Measurements from ENCODE around the gene CACNG3. TPM values are rescaled to one million over a fixed set of nuclear protein-coding genes. Genes with fewer than 3 reads are reported as not detected.

CACNG3 gene
- total RNA-seq, 2 experiments from 2014 or later: not detected

DNA sequence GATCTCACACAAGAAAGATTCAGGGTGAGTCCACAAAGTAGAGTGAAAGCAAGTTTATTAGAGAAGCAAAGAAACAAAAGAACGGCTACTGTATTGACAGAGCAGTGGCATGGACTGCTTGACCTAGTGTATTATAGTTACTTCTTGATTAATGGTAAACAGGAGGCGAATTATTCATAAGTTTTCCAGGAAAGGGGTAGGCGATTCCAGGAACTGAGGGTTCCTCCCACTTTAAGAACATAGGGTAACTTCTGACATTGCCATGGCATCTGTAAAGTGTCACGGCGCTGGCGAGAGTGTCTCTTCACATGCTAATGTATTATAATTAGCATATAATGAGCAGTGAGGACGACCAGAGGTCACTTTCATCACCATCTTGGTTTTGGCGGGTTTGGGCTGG is 93.2 kb downstream of the CACNG3 start:
- H3K27ac Mint-ChIP-seq: no peak overlapping the region
- ChIA-PET CTCF (no interaction called here), POLR2A (no interaction called here)
- H3K27me3 Mint-ChIP-seq: no peaks in the 10 kb centered on the region
- H3K36me3 Mint-ChIP-seq (ENCODE audit: low read depth): no peaks in the 10 kb centered on the region
- H3K4me1 Mint-ChIP-seq: peaks cover 5% of the 10 kb centered on the region
- H3K4me3 Mint-ChIP-seq: no peak overlapping the region
- no peak for DNase-seq
- H3K9me3 Mint-ChIP-seq: no peaks in the 10 kb centered on the region

DNA sequence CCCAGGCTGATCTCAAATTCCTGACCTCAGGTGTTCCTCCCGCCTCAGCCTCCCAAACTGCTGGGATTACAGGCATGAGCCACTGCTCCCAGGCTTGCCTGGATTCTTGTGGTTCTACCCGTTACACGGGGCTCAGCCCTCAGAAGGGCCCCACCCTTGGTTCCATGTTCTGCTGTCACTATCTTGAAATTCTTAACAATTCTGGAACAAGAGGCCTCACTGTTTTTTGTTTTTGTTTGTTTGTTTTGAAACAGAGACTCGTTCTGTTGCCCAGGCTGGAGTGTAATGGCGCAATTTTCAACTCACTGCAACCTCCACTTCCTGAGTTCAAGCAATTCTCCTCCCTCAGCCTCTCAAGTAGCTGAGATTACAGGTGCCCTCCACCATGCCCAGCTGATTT is 96.6 kb downstream of the CACNG3 start:
- DNase-seq: no peak
- POLR2A ChIA-PET: no interaction called here
- Mint-ChIP-seq H3K27ac (no peak overlapping the region), H3K36me3 (ENCODE audit: low read depth) (no peaks in the 10 kb centered on the region), H3K4me3 (no peak overlapping the region), H3K27me3 (no peaks in the 10 kb centered on the region), H3K9me3 (no peaks in the 10 kb centered on the region), H3K4me1 (no peaks in the 10 kb centered on the region)
- CTCF ChIA-PET: no interaction called here

DNA sequence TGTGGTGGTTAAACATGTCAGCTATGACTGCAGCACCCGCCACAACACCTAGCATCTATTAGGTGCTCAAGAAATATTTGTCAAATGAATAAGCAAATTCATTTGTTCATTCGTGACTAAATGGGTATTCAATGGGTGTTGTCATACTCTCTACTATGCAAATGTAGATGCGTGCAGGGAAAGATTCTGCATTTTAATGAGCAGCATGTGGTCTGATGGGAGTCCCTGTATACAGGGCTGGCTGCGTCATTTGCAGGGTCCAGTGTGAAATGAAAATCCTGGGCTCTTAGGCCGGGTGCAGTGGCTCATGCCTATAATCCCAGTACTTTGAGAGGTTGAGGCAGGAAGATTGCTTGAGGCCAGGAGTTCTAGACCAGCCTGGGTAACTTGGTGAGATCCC is 97.5 kb downstream of the CACNG3 start:
- H3K27ac Mint-ChIP-seq: no peak overlapping the region
- DNase-seq: no peak
- no peaks in the 10 kb centered on the region for H3K9me3 Mint-ChIP-seq
- CTCF ChIA-PET: no interaction called here
- no peaks in the 10 kb centered on the region for H3K4me1 Mint-ChIP-seq
- H3K4me3 Mint-ChIP-seq: no peak overlapping the region
- POLR2A ChIA-PET: no interaction called here
- no peaks in the 10 kb centered on the region for H3K27me3 Mint-ChIP-seq
- H3K36me3 Mint-ChIP-seq (ENCODE audit: low read depth): no peaks in the 10 kb centered on the region

DNA sequence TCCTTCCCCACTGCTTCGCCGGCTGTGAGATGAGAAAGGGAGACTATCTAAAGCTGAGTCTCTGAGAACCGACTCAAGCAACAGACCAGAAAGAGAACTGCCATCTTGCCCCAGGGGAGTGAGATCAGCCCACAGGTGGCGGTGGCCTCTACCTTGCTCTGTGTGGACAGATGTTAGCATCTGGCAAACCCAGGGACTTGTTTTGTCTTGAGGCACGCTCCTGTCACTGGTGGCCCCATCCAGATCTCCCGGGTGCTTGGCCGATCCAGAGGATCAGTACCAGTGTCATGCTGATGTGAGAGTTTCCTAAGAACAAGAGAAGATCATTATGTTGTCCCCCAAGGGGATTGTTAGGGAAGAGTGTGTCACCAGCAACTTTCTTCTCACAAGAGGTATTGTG is 101.4 kb downstream of the CACNG3 start:
- Mint-ChIP-seq H3K27me3 (peaks cover 4% of the 10 kb centered on the region), H3K27ac (no peak overlapping the region), H3K36me3 (ENCODE audit: low read depth) (no peaks in the 10 kb centered on the region), H3K4me1 (no peaks in the 10 kb centered on the region), H3K9me3 (no peaks in the 10 kb centered on the region), H3K4me3 (no peak overlapping the region)
- ChIA-PET CTCF (no interaction called here), POLR2A (no interaction called here)
- DNase-seq: no peak

DNA sequence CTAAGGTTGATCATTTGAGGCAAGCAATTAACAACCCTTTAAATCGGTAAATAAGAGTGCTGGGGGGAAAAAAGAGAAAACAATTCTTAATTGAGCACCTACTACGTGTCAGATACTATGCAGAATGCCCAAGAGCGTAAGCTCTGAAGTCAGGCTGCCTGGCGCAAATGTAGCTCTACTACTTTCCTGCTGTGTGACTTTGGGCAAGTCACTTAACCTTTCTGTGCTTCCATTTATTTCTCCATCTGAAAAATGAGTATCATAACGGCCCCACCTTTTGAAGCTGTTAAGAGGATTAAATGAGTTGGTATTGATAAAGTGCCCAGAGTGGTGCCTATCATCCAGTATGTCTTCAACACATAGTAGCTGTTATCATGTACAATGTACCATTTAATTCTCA is 102.0 kb downstream of the CACNG3 start:
- peaks cover 7% of the 10 kb centered on the region for H3K27me3 Mint-ChIP-seq
- H3K9me3 Mint-ChIP-seq: no peaks in the 10 kb centered on the region
- no peak for DNase-seq
- H3K36me3 Mint-ChIP-seq (ENCODE audit: low read depth): no peaks in the 10 kb centered on the region
- POLR2A ChIA-PET: no interaction called here
- no peak overlapping the region for H3K4me3 Mint-ChIP-seq
- H3K4me1 Mint-ChIP-seq: no peaks in the 10 kb centered on the region
- CTCF ChIA-PET: no interaction called here
- H3K27ac Mint-ChIP-seq: no peak overlapping the region

DNA sequence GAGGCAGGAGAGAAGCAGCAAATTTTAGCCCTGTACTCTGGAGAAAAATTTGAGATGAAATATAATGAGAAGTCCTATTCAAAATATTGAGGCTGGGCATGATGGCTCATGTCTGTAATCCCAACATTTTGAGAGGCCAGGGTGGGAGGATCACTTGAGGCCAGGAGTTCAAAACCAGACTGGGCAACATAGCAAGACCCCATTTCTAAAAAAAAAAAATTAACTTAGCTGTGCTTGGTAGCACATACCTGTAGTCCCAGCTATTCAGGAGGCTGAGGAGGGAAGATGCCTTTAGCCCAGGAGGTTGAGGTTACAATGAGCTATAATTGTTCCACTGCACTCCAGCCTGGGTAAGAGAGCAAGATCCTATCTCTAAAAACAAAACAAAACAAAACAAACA is 103.4 kb downstream of the CACNG3 start:
- POLR2A ChIA-PET: no interaction called here
- CTCF ChIA-PET: no interaction called here
- Mint-ChIP-seq H3K9me3 (no peaks in the 10 kb centered on the region), H3K4me1 (no peaks in the 10 kb centered on the region), H3K27ac (no peak overlapping the region), H3K36me3 (ENCODE audit: low read depth) (no peaks in the 10 kb centered on the region), H3K27me3 (peaks cover 12% of the 10 kb centered on the region), H3K4me3 (no peak overlapping the region)
- DNase-seq: no peak

DNA sequence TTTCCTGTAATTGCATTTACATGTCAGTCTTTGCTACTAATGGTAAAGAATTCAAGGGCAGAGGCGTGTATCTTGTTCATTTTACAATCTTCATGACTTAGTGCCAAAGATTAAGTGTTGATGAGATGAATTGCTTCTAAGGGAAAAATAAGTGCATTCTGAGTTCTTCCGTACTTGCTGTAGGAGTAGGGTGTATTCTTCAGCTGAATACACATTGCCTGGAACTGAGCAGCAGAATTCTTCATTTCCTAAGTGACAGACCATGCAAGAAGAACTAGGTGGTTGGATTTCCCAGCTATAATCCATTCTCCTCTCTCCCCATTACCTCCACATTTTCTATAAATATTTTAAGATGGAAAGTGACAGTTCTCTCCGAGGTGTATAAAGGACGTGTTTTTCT is 104.8 kb downstream of the CACNG3 start:
- ChIA-PET CTCF (interaction anchor here (0.5 kb wide), 1 partner anchor 612 kb away, joined by 3 read pairs; no protein-coding TSS in a partner anchor), POLR2A (no interaction called here)
- Mint-ChIP-seq H3K36me3 (ENCODE audit: low read depth) (no peaks in the 10 kb centered on the region), H3K27ac (no peak overlapping the region), H3K4me1 (no peaks in the 10 kb centered on the region), H3K27me3 (peaks cover 12% of the 10 kb centered on the region), H3K4me3 (no peak overlapping the region), H3K9me3 (no peaks in the 10 kb centered on the region)
- no peak for DNase-seq

DNA sequence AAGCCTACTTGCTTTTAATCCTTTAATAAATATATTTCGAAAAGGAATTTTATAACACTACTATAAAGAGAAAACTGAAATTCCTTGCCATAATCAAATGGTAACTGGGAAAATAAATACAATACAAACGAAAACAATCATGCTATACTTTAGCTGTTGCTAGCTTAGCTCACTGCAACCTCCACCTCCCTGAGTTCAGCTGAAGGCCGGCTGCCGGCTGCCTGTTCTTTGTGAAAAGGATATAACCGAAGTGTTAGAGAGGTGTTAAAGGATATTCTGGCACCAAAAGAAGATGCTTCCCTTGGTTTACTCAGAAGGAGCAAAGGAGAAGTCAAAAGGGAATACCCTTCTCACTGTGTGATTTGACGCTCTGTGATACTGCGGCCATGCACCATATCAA is 108.5 kb downstream of the CACNG3 start:
- Mint-ChIP-seq H3K36me3 (ENCODE audit: low read depth) (no peaks in the 10 kb centered on the region), H3K27me3 (peaks cover 17% of the 10 kb centered on the region), H3K9me3 (no peaks in the 10 kb centered on the region), H3K4me3 (no peak overlapping the region), H3K4me1 (no peaks in the 10 kb centered on the region), H3K27ac (no peak overlapping the region)
- ChIA-PET CTCF (no interaction called here), POLR2A (no interaction called here)
- DNase-seq: no peak

DNA sequence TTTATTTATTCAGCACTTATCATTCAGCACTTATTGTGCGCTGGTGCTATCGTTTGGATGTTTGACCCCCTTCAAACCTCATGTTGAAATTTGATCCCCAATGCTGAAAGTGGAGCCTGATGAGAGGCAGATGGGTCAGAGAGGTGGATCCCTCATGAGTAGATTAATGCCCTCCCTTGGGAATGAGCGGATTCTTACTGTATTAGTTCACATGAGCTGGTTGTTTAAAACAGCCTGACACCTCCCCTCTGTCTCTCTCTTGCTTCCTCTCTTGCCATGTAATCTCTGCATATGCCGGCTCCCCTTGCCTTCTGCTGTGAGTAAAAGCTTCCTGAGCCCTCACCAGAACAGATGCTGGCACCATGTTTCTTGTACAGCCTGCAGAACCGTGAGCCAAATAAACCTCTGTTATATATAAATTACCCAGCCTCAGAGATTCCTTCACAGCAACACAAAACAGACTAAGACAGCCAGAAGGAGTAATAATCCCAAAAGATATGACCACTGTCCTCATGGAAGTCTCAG is 111.1 kb downstream of the CACNG3 start:
- H3K4me1 Mint-ChIP-seq: no peaks in the 10 kb centered on the region
- no peak overlapping the region for H3K27ac Mint-ChIP-seq
- no peak overlapping the region for H3K4me3 Mint-ChIP-seq
- H3K36me3 Mint-ChIP-seq (ENCODE audit: low read depth): no peaks in the 10 kb centered on the region
- H3K9me3 Mint-ChIP-seq: no peaks in the 10 kb centered on the region
- ChIA-PET POLR2A (no interaction called here), CTCF (no interaction called here)
- no peak for DNase-seq
- H3K27me3 Mint-ChIP-seq: peaks cover 13% of the 10 kb centered on the region

DNA sequence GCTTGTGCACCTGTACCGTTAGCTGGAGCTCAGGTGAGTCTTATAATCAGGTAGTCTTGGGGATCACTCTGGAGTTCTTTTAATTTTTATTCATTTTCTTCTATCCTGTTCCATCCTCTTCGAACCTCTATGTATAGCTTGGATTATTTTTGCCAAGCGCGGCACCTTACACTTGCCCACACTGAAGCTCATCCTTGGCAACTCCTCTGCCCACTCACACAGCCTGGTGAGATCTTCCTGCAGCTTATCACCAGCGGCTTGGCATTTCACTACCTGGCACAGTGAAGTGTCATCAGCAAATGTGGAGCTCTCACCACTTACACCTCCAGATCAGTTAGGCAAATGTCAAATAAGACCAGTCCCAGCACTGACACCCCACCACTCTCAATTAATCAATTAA is 116.7 kb downstream of the CACNG3 start:
- peaks cover 2% of the 10 kb centered on the region for H3K27me3 Mint-ChIP-seq
- no peak for DNase-seq
- peaks cover 5% of the 10 kb centered on the region for H3K9me3 Mint-ChIP-seq
- ChIA-PET CTCF (no interaction called here), POLR2A (no interaction called here)
- H3K27ac Mint-ChIP-seq: no peak overlapping the region
- no peak overlapping the region for H3K4me3 Mint-ChIP-seq
- H3K36me3 Mint-ChIP-seq (ENCODE audit: low read depth): no peaks in the 10 kb centered on the region
- no peaks in the 10 kb centered on the region for H3K4me1 Mint-ChIP-seq

DNA sequence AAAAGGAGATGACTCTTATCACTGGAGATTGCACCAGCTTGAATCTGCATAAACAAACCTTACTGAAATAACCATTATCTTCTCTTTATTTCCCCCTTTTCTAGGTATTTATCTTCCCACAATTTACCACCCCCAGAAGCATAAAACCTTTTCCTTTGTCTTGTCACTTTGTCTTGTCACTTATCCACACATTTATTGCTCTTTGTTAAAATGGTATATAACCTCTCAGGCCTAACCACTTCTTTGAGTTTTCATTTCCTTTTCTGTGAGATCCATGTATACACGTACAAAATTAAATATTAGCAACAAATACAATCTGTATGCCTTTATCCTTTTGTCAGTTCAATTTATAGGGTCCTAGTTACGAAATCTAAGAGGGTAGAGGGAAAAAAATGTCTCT is 122.9 kb downstream of the CACNG3 start:
- Mint-ChIP-seq H3K36me3 (ENCODE audit: low read depth) (no peaks in the 10 kb centered on the region), H3K27ac (no peak overlapping the region), H3K4me1 (no peaks in the 10 kb centered on the region), H3K27me3 (no peaks in the 10 kb centered on the region), H3K9me3 (peaks cover 25% of the 10 kb centered on the region), H3K4me3 (no peak overlapping the region)
- POLR2A ChIA-PET: no interaction called here
- DNase-seq: no peak
- CTCF ChIA-PET: no interaction called here

DNA sequence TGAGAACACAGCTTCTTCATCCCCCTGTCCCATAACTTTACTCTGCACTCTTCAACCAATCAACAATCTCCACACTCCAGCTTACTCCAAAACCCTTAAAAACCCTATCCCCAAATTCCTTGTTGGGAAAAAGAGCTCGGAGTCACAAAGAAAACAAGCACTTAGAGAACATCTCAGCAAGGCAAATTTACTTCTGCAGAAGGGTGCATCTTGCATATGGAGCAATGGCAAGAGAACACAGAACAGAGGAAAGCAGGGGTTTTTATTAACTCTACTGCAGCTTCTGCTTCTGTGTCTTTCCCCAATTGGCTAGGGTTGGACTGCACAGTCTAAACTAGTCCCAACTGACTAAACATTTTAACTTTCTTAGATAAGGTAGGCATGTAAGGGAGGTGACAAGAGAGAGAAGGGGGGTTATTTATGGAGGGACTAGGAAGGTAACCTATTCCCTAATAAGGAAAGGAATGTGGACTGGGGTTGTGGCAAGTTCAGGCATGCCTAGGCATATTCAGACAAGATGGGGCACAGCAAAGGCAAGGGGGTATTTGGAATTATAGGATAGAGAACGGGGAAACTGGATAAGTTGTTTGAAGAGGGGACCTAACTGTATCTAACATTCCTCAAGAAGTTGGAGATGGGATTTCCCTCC is 125.5 kb downstream of the CACNG3 start:
- Mint-ChIP-seq H3K27me3 (no peaks in the 10 kb centered on the region), H3K4me1 (no peaks in the 10 kb centered on the region), H3K9me3 (peaks cover 25% of the 10 kb centered on the region), H3K36me3 (ENCODE audit: low read depth) (no peaks in the 10 kb centered on the region), H3K4me3 (no peak overlapping the region), H3K27ac (no peak overlapping the region)
- ChIA-PET POLR2A (no interaction called here), CTCF (interaction anchor here (0.5 to 0.8 kb wide), 3 partner anchors 13 to 176 kb away, joined by 4 to 5 read pairs (median 4); no protein-coding TSS in a partner anchor)
- DNase-seq: no peak

DNA sequence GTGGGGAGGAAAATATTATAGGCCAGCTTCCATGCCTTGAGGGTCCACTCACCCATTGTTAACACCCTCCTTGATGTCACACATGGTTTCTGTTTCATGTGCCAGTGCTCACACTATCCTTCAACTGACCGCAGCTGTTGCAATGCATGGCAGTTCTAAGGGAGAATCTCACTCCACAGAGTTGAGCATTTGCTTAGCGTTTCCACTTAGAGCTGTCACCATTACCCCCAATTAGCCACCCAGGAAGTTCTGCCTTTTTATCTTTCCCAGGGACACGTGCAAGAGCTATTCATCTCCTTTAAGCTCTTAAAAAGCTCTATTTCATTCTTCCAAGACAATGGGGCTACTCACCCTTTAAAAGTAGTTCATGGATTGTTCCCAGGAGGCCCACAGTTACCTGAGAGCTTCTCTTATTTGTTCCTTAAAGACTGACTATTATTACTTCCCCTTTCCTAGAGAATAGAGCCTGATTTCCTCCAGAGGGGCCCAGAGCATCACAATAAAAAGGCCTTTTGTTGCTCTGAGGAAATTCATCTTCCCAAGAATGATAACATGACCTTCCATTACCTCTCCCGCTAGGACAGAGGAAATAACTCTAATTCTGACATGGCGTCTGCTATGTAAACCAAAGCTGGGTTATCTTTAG is 126.8 kb downstream of the CACNG3 start:
- no peaks in the 10 kb centered on the region for H3K4me1 Mint-ChIP-seq
- H3K9me3 Mint-ChIP-seq: peaks cover 19% of the 10 kb centered on the region
- ChIA-PET POLR2A (no interaction called here), CTCF (no interaction called here)
- no peaks in the 10 kb centered on the region for H3K27me3 Mint-ChIP-seq
- H3K4me3 Mint-ChIP-seq: no peak overlapping the region
- no peak overlapping the region for H3K27ac Mint-ChIP-seq
- H3K36me3 Mint-ChIP-seq (ENCODE audit: low read depth): no peaks in the 10 kb centered on the region
- DNase-seq: no peak

DNA sequence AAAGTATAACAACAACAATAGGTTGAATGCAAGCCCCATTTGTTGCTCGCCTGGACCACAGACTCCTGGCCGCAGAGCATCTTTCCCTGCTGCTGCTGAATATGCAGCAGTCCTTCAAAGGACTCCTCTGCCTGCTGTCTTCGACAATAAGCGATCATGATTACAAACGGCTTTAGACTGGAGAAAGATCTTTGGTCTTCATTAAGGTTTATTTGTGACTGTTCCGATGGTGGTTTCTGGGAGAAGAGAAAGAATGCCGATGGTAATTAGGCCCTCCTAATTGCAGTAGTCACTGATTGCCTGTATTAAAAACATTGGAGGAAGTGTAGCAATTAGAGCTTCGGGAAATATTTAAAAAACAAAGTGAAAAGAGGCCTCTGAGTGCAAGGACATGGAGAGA is 138.2 kb downstream of the CACNG3 start:
- POLR2A ChIA-PET: no interaction called here
- Mint-ChIP-seq H3K36me3 (ENCODE audit: low read depth) (no peaks in the 10 kb centered on the region), H3K4me3 (no peak overlapping the region), H3K4me1 (no peaks in the 10 kb centered on the region), H3K27me3 (peaks cover 21% of the 10 kb centered on the region), H3K27ac (no peak overlapping the region), H3K9me3 (no peaks in the 10 kb centered on the region)
- no peak for DNase-seq
- CTCF ChIA-PET: interaction anchor here (0.6 to 0.9 kb wide), 2 partner anchors 13 to 326 kb away, joined by 3 to 5 read pairs; no protein-coding TSS in a partner anchor

Measured in activated CD4-positive, alpha-beta T cell treated with anti-CD3 and anti-CD28 coated beads, Interleukin-2, amount 10 ng/mL, durations not matched to agents 7 days and 5 days (primary cell).